Activated CD4-positive, alpha-beta T cell treated with anti-CD3 and anti-CD28 coated beads for 36 hours (primary cell): ENCODE measurements around the gene PPP1R37. TPM values are rescaled to one million over a fixed set of nuclear protein-coding genes. Genes with fewer than 3 reads are reported as not detected.
A peak's percentile ranks its signal among the peaks of the same experiment; 100 is the strongest.

Source experiments
- ATAC-seq: fragments of 200-7000 bp; cut with Tn5 transposase; one replicate; pipeline ENCODE4 v1.10.0; 2021; ENCODE audit warnings: mild to moderate bottlenecking, moderate library complexity
- CTCF ChIA-PET: fragments of 350-600 bp; sonication (Branson Sonifier 250); formaldehyde crosslinking; loops from one replicate; lab custom pipeline; 2021; ENCODE audit warnings: antibody characterized with exemption; lab: Charles Lee
- POLR2A ChIA-PET: fragments of 350-600 bp; sonication (Branson Sonifier 250); formaldehyde crosslinking; loops from one replicate; lab custom pipeline; 2021; ENCODE audit warnings: antibody characterized with exemption, inconsistent platforms; lab: Charles Lee
- DNase-seq: peaks from one replicate; pipeline ENCODE4 v3.0.0-alpha.2; 2020
- H3K27ac Mint-ChIP-seq: one replicate; pipeline ENCODE4 v1.8.0; 2021; ENCODE audit warnings: mixed read lengths
- H3K27me3 Mint-ChIP-seq: one replicate; pipeline ENCODE4 v1.8.0; 2021; ENCODE audit warnings: mixed read lengths
- H3K36me3 Mint-ChIP-seq: one replicate; pipeline ENCODE4 v1.8.0; 2021; ENCODE audit warnings: low read depth, mixed read lengths
- H3K4me1 Mint-ChIP-seq: one replicate; pipeline ENCODE4 v1.8.0; 2021; ENCODE audit warnings: mixed read lengths
- H3K4me3 Mint-ChIP-seq: one replicate; pipeline ENCODE4 v1.8.0; 2021; ENCODE audit warnings: mild to moderate bottlenecking, moderate library complexity, mixed read lengths
- H3K9me3 Mint-ChIP-seq: one replicate; pipeline ENCODE4 v1.8.0; 2021; ENCODE audit warnings: low read depth, mixed read lengths
- intact Hi-C, 2 experiments: fragments of 100-400 bp; cut with DNase I in 1 of 2; cut with micrococcal nuclease in 1 of 2; formaldehyde crosslinking; loops; one replicate each; pipeline versions ENCODE4 v1.14.2 to v1.15.1; 2022 to 2024; cut with DNase I, micrococcal nuclease
- total RNA-seq, 2 experiments: library from RNA; stranded (reverse); gene quantifications; one replicate each; pipeline ENCODE4 v1.2.3, GENCODE V29; 2021

The PPP1R37 gene
- total RNA-seq, 2 experiments from 2014 or later = 12.5 to 14.1 TPM

DNA sequence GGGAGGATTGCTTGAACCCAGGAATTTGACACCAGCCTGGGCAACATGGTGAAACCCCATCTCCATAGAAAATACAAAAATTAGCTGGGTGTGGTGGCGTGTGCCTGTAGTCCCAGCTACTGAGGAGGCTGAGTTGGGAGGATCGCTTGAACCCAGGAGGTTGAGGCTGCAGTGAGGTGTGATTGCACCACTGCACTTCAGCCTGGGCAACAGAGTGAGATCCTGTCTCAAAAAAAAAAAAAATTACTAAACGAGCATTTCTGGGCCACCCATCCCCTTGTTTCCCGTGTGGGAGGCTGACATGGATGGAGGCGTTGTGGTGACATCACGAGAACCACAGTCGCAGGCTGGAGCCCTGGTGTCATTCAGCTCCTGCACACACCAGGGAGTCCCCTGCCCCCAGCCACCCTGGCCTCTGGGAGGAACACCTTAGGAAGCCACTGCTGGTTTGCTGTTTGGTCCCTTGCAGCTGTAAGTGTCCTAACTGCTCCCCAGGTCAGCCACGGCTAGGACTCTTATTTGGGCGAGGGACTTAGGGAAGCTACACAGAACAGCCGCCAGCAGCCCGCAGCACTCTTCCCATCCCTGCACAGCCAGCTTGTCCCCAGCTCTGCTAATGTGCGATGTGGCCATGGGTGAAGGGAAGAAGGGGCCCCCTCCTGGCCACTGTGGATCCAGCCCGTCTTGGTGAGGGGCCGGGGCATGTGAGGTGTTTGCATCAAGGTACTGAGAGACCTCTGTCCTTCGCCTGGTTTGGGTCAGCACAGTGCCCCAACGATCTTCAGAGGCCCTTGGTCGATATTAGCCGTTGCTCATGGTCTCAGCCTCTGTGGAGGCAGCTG lies 55.1 kb downstream of the PPP1R37 start:
- Mint-ChIP-seq H3K4me1 (peaks cover 10% of the 10 kb centered on the region), H3K27me3 (peaks cover 10% of the 10 kb centered on the region), H3K36me3 (peaks cover 10% of the 10 kb centered on the region), H3K9me3 (no peaks in the 10 kb centered on the region), H3K4me3 (no peak overlapping the region), H3K27ac (no peak overlapping the region)
- ATAC-seq (no peak), DNase-seq (no peak)
- CTCF ChIA-PET = interaction anchor here (0.6 to 0.8 kb wide), 2 partner anchors 37 to 96 kb away, joined by 3 read pairs; no protein-coding TSS in a partner anchor
- POLR2A ChIA-PET = no interaction called here
- intact Hi-C loops = no loop called here

- intact Hi-C loops = no loop called here
- Mint-ChIP-seq H3K27me3 (peaks cover 15% of the 10 kb centered on the region), H3K4me3 (no peak overlapping the region), H3K9me3 (no peaks in the 10 kb centered on the region), H3K27ac (no peak overlapping the region), H3K4me1 (peaks cover 15% of the 10 kb centered on the region), H3K36me3 (peaks cover 8% of the 10 kb centered on the region)
- ChIA-PET CTCF (interaction anchor here (0.6 to 1.0 kb wide), 4 partner anchors 36 to 195 kb away, joined by 3 to 4 read pairs (median 3); no protein-coding TSS in a partner anchor), POLR2A (interaction anchor here (0.7 kb wide), 1 partner anchor 10 kb away, joined by 4 read pairs; no protein-coding TSS in a partner anchor)
- ATAC-seq (no peak), DNase-seq (no peak)
These were observed 56.1 kb downstream of the PPP1R37 start for GRCh38 chr19:45149129-45149528.

GRCh38 chr19:45150180-45150579 lies 57.2 kb downstream of the PPP1R37 start:
- Mint-ChIP-seq H3K9me3 (no peaks in the 10 kb centered on the region), H3K27me3 (peaks cover 19% of the 10 kb centered on the region), H3K4me1 (peaks cover 18% of the 10 kb centered on the region), H3K36me3 (peaks cover 8% of the 10 kb centered on the region), H3K4me3 (no peak overlapping the region), H3K27ac (no peak overlapping the region)
- DNase-seq (no peak), ATAC-seq (no peak)
- ChIA-PET POLR2A (no interaction called here), CTCF (interaction anchor here (0.7 to 1.2 kb wide), 5 partner anchors 8 to 189 kb away, joined by 3 to 4 read pairs (median 3); no protein-coding TSS in a partner anchor)
- intact Hi-C loops = no loop called here

DNA sequence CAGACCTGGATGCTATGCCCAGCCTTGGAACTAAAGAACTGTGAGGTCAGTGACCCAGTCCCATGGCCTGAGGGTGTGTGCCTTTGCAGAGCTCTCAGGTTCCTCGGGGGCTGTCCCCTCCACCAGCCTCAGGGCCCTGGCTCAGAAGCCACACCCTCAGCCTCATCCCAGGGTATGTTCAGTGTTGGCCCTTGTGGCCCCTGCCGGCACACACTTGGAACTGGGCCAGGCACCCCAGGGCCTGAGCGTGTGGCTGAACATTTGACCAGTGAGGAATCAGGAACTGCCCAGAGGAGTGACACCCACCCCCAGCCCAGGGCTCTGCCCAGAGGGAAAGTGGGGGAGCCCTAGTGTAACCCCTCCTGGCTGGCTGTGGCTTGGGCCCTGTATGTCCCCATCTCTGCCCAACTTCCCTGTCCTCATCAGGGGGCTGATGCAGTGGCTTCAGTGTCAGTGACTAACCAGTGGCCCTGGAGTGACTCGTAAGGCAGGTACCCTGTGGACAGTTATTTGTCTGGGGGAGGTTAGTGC lies 57.8 kb downstream of the PPP1R37 start:
- POLR2A ChIA-PET = no interaction called here
- H3K27ac Mint-ChIP-seq = no peak overlapping the region
- H3K27me3 Mint-ChIP-seq = peaks cover 21% of the 10 kb centered on the region
- H3K36me3 Mint-ChIP-seq = peaks cover 8% of the 10 kb centered on the region
- no peaks in the 10 kb centered on the region for H3K9me3 Mint-ChIP-seq
- DNase-seq = no peak
- ATAC-seq = no peak
- intact Hi-C loops = no loop called here
- CTCF ChIA-PET = interaction anchor here (1.0 to 1.2 kb wide), 2 partner anchors 36 to 188 kb away, joined by 3 to 4 read pairs; no protein-coding TSS in a partner anchor
- H3K4me3 Mint-ChIP-seq = no peak overlapping the region
- peaks cover 18% of the 10 kb centered on the region for H3K4me1 Mint-ChIP-seq

DNA sequence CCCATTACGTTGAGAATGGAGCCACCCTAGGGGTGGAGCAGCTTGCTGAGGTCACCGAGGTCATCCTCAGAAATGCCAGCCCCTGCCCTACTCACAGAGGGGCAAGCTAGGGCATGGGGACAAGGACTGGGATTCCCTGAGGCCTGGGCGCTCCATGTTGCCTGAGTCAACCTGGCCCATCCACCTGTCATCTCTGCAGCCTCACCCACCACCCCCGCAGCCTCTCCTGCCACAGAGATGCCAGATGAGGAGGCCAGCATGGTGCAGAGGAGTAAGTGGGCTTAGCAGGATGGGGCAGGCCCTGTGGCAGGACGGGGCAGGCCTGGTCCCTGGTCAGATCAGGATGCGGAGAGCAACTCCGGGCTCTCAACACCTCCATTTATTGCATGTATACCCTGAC lies 58.3 kb downstream of the PPP1R37 start:
- ChIA-PET POLR2A (no interaction called here), CTCF (no interaction called here)
- no peak overlapping the region for H3K27ac Mint-ChIP-seq
- H3K9me3 Mint-ChIP-seq = no peaks in the 10 kb centered on the region
- ATAC-seq (no peak), DNase-seq (no peak)
- H3K4me3 Mint-ChIP-seq = no peak overlapping the region
- intact Hi-C loops = no loop called here
- H3K27me3 Mint-ChIP-seq = peaks cover 21% of the 10 kb centered on the region
- H3K36me3 Mint-ChIP-seq = peaks cover 8% of the 10 kb centered on the region
- peaks cover 18% of the 10 kb centered on the region for H3K4me1 Mint-ChIP-seq

GRCh38 chr19:45151821-45152503 lies 59.0 kb downstream of the PPP1R37 start:
- intact Hi-C loops = no loop called here
- no peak overlapping the region for H3K27ac Mint-ChIP-seq
- no peak overlapping the region for H3K4me3 Mint-ChIP-seq
- ATAC-seq (no peak), DNase-seq (no peak)
- peaks cover 8% of the 10 kb centered on the region for H3K36me3 Mint-ChIP-seq
- H3K9me3 Mint-ChIP-seq = no peaks in the 10 kb centered on the region
- peaks cover 18% of the 10 kb centered on the region for H3K4me1 Mint-ChIP-seq
- peaks cover 22% of the 10 kb centered on the region for H3K27me3 Mint-ChIP-seq
- ChIA-PET POLR2A (no interaction called here), CTCF (interaction anchor here (0.8 kb wide), 1 partner anchor 35 kb away, joined by 4 read pairs; no protein-coding TSS in a partner anchor)

DNA sequence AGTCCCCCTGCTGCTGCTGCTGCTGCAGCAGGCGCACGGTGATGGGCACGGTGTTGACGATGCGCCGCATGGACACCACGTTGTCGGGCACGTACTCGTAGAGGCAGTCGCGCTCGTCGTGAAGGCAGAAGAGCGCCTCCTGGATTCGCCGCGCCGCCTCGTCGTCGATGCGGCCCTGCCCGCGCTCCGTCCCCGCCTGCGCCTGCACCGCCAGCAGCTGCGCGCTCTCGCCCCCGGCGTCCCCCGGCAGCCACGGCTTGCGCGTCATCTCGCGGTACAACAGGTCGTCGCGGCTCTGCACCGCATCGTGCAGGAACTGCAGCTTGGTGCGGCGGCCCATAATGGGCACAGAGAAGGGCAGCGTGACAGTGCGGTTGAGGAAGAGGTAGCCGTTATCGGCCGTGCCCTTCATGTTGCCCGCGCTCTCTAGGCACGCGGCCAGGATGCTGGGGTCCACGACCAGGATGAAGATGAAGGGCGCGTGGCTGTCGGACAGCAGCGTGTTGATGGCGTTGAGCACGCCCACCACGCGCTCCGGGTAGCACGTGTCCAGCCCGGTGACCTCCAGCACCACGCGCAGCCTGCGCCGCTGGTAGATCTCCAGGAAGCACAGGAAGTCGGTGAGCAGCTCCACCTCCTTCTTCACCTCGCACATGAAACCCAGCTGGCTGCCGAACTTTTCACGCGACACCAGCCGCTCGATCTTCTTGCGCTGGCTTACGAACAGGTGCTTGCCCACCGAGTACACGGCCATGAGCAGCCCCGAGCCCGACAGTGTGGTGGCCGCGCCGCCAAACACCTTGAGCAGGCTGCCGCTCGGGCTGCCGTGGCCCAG lies 59.7 kb downstream of the PPP1R37 start:
- H3K27ac Mint-ChIP-seq = peak overlapping the region; percentile 47
- H3K27me3 Mint-ChIP-seq = peaks cover 26% of the 10 kb centered on the region
- POLR2A ChIA-PET = no interaction called here
- peak overlapping the region; percentile 42 for H3K4me3 Mint-ChIP-seq
- CTCF ChIA-PET = interaction anchor here (0.5 to 0.8 kb wide), 3 partner anchors 34 to 164 kb away, joined by 3 to 4 read pairs (median 4); no protein-coding TSS in a partner anchor
- H3K9me3 Mint-ChIP-seq = no peaks in the 10 kb centered on the region
- peaks cover 18% of the 10 kb centered on the region for H3K4me1 Mint-ChIP-seq
- intact Hi-C loops = loop anchor here in 1 of 2 experiments (1.0 kb wide), 1 partner anchor 26 kb away; the partner anchor contains the start of genes BLOC1S3 and TRAPPC6A
- peaks cover 8% of the 10 kb centered on the region for H3K36me3 Mint-ChIP-seq
- DNase-seq (peak; percentile 69), ATAC-seq (peak; percentile 57)

DNA sequence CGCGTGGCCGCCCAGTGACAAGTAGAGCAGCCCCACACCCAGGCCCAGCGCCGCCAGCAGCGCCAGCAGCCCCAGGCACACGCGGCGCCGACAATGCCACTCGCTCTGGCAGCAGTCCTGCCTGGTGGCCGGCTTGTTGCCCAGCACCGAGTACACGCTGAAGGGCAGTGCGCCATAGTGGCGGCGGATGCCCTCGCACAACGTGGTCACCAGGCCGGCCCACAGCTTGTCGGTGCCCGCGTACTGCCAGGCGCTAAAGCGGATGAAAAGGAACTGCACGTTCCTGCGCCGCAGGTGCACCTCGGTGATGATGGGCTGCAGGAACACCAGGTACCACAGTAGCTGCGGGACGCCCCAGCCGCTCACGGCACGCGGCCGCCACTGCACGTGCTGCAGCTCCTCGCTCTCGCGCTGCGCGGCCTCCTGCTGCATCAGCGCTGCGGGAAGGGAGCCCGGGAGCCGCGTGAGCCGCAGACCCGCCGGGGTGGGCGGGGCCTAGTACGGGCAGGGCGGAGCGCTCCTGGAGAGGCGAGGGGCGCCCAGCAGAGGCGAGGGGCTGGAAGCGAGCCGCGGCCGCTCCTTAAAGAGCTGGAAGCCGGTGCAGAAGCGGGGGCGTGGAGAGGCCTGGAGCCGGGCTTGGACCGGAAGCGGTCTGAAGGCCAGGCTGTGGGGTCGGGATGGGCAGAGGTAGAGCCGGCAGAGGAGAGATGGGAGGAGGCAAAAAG lies 60.5 kb downstream of the PPP1R37 start:
- CTCF ChIA-PET = interaction anchor here (0.7 kb wide), 1 partner anchor 164 kb away, joined by 4 read pairs; no protein-coding TSS in a partner anchor

GRCh38 chr19:45154064-45154827 lies 61.3 kb downstream of the PPP1R37 start:
- ChIA-PET CTCF (no interaction called here), POLR2A (interaction anchor here (0.6 to 1.7 kb wide), 2 partner anchors 24 to 36 kb away, joined by 3 to 4 read pairs; partner anchors contain the start of genes BLOC1S3 and TRAPPC6A)
- DNase-seq (peak; percentile 42), ATAC-seq (no peak)
- H3K36me3 Mint-ChIP-seq = peaks cover 8% of the 10 kb centered on the region
- H3K4me1 Mint-ChIP-seq = peaks cover 16% of the 10 kb centered on the region
- H3K27ac Mint-ChIP-seq = no peak overlapping the region
- peak overlapping the region; percentile 28 for H3K4me3 Mint-ChIP-seq
- H3K27me3 Mint-ChIP-seq = peaks cover 26% of the 10 kb centered on the region
- intact Hi-C loops = no loop called here
- H3K9me3 Mint-ChIP-seq = no peaks in the 10 kb centered on the region

More for the DNA sequence above, 60.5 kb downstream of the PPP1R37 start:
- H3K27me3 Mint-ChIP-seq = peaks cover 26% of the 10 kb centered on the region
- peaks cover 18% of the 10 kb centered on the region for H3K4me1 Mint-ChIP-seq
- ATAC-seq (peak; percentile 37), DNase-seq (peak; percentile 60)
- H3K9me3 Mint-ChIP-seq = no peaks in the 10 kb centered on the region
- H3K36me3 Mint-ChIP-seq = peaks cover 8% of the 10 kb centered on the region
- intact Hi-C loops = loop anchor here in 1 of 2 experiments (1.0 kb wide), 1 partner anchor 25 kb away; the partner anchor contains the start of genes BLOC1S3 and TRAPPC6A
- peak overlapping the region; percentile 42 for H3K4me3 Mint-ChIP-seq
- POLR2A ChIA-PET = interaction anchor here (1.7 kb wide), 1 partner anchor 25 kb away, joined by 3 read pairs; the partner anchor contains the start of genes BLOC1S3 and TRAPPC6A
- no peak overlapping the region for H3K27ac Mint-ChIP-seq
